ENCODE data around the gene GMIP.
"Not testable (repeated sequence)": the region's sequence is repeated elsewhere in the genome, so short reads cannot be mapped to it uniquely, and the experiment has no call there.

GMIP gene

GRCh38 chr19:19606021-19606420 lies 37.4 kb downstream of the GMIP start:
- DNase-seq, result no peak

- DNase-seq, result no peak
These were observed 40.6 kb downstream of the GMIP start for GRCh38 chr19:19602713-19603324.

- DNase-seq, result no peak
These were observed 41.2 kb downstream of the GMIP start for GRCh38 chr19:19602136-19602712.

- DNase-seq, result no peak
These were observed 42.6 kb downstream of the GMIP start for GRCh38 chr19:19600793-19601330.

- not testable (repeated sequence) for DNase-seq
These were observed 44.6 kb downstream of the GMIP start for GRCh38 chr19:19598728-19599451.

GRCh38 chr19:19597809-19598306 lies 45.6 kb downstream of the GMIP start:
- DNase-seq, result no peak

- DNase-seq, result no peak
These were observed 48.2 kb downstream of the GMIP start for GRCh38 chr19:19595171-19595701.

GRCh38 chr19:19594381-19594780 lies 49.1 kb downstream of the GMIP start:
- DNase-seq, result no peak

GRCh38 chr19:19592690-19593089 lies 50.8 kb downstream of the GMIP start:
- DNase-seq, result no peak

- DNase-seq, result no peak
These were observed 52.2 kb downstream of the GMIP start for GRCh38 chr19:19591133-19591825.

GRCh38 chr19:19588546-19588945 lies 54.9 kb downstream of the GMIP start:
- DNase-seq, result no peak

- DNase-seq, result no peak
These were observed 55.7 kb downstream of the GMIP start for GRCh38 chr19:19587771-19588170.

- DNase-seq, result no peak
These were observed 59.1 kb downstream of the GMIP start for GRCh38 chr19:19584356-19584755.

- no peak for DNase-seq
These were observed 61.0 kb downstream of the GMIP start for GRCh38 chr19:19582471-19582870.

GRCh38 chr19:19581391-19581790 lies 62.1 kb downstream of the GMIP start:
- DNase-seq, result no peak

- no peak for DNase-seq
These were observed 63.0 kb downstream of the GMIP start for GRCh38 chr19:19580418-19580817.

- no peak for DNase-seq
These were observed 63.7 kb downstream of the GMIP start for GRCh38 chr19:19579533-19580361.
